Measurements from ENCODE around the gene TNKS2. TPM values are rescaled to one million over a fixed set of nuclear protein-coding genes. Genes with fewer than 3 reads are reported as not detected.

The TNKS2 gene
- total RNA-seq, 1 donor from 2014 or later: 48.2 TPM

DNA sequence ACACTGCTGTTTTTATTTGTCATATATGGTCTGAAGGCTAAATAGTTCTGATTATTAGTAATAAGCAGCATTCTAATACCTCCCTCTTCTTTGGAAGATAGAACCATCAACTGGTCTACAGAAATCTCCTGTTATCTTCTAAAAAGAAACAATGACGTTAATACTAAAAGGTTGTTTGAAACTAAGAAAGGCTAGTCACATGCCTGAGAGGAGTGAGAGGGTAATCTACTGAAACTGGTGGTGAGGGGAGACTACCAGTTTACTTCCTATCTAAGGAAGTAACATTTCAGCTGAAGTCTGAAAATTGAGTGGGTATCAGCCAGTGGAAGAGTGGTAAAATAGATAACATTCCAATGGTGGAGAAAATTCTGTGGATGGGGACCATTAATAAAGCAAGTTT is 62.7 kb downstream of the TNKS2 start:
- H3K36me3 ChIP-seq (ENCODE audit: control insufficient read depth, insufficient read depth, low read length): peaks cover 7% of the 10 kb centered on the region
- TF ChIP-seq, protein P1, sequence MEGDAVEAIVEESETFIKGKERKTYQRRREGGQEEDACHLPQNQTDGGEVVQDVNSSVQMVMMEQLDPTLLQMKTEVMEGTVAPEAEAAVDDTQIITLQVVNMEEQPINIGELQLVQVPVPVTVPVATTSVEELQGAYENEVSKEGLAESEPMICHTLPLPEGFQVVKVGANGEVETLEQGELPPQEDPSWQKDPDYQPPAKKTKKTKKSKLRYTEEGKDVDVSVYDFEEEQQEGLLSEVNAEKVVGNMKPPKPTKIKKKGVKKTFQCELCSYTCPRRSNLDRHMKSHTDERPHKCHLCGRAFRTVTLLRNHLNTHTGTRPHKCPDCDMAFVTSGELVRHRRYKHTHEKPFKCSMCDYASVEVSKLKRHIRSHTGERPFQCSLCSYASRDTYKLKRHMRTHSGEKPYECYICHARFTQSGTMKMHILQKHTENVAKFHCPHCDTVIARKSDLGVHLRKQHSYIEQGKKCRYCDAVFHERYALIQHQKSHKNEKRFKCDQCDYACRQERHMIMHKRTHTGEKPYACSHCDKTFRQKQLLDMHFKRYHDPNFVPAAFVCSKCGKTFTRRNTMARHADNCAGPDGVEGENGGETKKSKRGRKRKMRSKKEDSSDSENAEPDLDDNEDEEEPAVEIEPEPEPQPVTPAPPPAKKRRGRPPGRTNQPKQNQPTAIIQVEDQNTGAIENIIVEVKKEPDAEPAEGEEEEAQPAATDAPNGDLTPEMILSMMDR (IDR thresholded peaks at IDR 0.05; ENCODE audit: insufficient read depth, low read length, severe bottlenecking): no peak
- no peak overlapping the region for H3K4me3 ChIP-seq (ENCODE audit: low read depth, low read length)
- H3K27me3 ChIP-seq (ENCODE audit: control insufficient read depth, insufficient read depth, low read length): no peaks in the 10 kb centered on the region
- DNase-seq (ENCODE audit: low read depth): no peak
- FAIRE-seq: no peak

DNA sequence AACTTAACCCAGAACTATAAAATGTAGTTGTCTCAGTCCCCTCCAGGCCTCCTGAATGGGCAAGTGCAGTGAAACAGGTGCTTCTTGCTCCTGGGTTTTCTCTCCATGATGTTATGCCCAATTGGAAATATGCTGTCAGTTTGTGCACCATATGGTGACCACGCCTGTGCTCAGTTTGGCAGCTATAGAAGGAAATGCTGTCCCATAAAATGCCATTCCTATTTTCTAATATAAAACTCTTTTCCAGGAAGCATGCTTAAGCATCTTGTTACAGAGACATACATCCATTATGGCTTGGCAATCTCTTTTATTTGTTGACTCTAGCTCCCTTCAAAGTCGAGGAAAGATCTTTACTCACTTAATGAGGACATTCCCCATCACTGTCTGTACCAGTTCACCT is 65.9 kb downstream of the TNKS2 start:
- H3K27me3 ChIP-seq (ENCODE audit: control insufficient read depth, insufficient read depth, low read length): no peaks in the 10 kb centered on the region
- H3K36me3 ChIP-seq (ENCODE audit: control insufficient read depth, insufficient read depth, low read length): peaks cover 5% of the 10 kb centered on the region
- no peak for FAIRE-seq
- no peak overlapping the region for H3K4me3 ChIP-seq (ENCODE audit: low read depth, low read length)
- no peak for DNase-seq (ENCODE audit: low read depth)
- TF ChIP-seq, protein P1 (IDR thresholded peaks at IDR 0.05; ENCODE audit: insufficient read depth, low read length, severe bottlenecking): no peak

DNA sequence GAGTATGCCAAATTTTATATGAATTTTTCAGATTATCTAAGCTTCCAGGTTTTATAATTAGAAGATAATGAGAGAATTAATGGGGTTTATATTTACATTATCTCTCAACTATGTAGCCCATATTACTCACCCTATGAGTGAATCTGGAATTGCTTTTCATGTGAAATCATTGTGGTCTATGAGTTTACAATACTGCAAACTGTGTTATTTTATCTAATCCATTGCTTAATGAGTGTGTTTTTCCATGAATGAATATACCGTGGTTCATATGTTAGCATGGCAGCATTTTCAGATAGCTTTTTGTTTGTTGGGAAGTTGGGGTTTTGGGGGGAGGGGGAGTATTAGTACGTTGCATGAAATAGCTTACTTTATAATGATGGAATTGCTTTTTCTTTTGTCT is 66.5 kb downstream of the TNKS2 start:
- DNase-seq (ENCODE audit: low read depth) (no peak), FAIRE-seq (no peak)
- no peak overlapping the region for H3K4me3 ChIP-seq (ENCODE audit: low read depth, low read length)
- TF ChIP-seq, protein P1 (IDR thresholded peaks at IDR 0.05; ENCODE audit: insufficient read depth, low read length, severe bottlenecking): no peak
- H3K27me3 ChIP-seq (ENCODE audit: control insufficient read depth, insufficient read depth, low read length): no peaks in the 10 kb centered on the region
- peaks cover 3% of the 10 kb centered on the region for H3K36me3 ChIP-seq (ENCODE audit: control insufficient read depth, insufficient read depth, low read length)

DNA sequence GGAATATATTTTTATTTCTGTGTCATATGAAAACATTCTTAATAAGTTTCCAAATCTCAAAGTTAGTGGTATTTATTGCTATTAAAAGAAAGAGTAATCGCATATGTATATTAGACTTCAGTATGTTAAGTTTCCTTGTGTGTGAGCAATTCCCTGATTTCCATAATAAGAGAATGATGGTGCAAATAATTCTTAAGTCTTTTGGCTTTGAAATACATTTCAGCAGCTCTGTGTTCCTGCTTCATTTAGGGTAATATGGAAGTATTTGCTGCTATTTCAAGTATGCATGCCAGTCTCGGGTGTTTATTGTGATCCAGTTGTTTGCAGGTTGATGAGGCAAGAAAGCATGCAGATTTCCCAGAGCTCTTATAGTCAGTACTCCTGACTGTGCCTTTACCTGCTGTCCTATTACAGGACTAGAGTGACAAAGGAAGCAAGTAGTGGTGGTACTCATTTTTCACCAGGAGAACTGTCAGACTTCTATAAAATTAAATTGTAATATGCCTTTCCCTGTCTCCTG is 67.4 kb downstream of the TNKS2 start:
- Histone ChIP-seq H3K4me3 (ENCODE audit: low read depth, low read length) (no peak overlapping the region), H3K36me3 (ENCODE audit: control insufficient read depth, insufficient read depth, low read length) (peaks cover 2% of the 10 kb centered on the region), H3K27me3 (ENCODE audit: control insufficient read depth, insufficient read depth, low read length) (no peaks in the 10 kb centered on the region)
- DNase-seq (ENCODE audit: low read depth) (no peak), FAIRE-seq (no peak)
- TF ChIP-seq, protein P1 (IDR thresholded peaks at IDR 0.05; ENCODE audit: insufficient read depth, low read length, severe bottlenecking): no peak

DNA sequence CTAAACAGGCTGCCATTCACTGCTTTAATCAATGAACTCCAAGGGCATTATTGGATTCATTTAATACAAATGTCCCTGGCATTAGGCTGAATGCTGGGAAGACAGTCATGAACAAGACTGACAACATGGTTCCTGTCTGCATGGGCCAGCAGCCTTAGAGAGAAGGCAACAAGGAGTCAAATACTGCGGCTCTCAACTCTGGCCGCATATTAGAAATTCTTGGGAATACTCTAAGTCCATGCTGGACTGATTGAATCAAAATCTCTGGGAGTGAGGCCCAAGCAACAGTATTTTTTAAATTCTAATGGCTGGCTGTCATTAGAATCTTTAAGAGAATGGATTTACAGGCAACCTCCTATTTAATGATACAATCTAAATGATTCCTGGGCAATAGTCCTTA is 76.9 kb downstream of the TNKS2 start:
- H3K4me3 ChIP-seq (ENCODE audit: low read depth, low read length): no peak overlapping the region
- FAIRE-seq (no peak), DNase-seq (ENCODE audit: low read depth) (no peak)
- H3K36me3 ChIP-seq (ENCODE audit: control insufficient read depth, insufficient read depth, low read length): no peaks in the 10 kb centered on the region
- TF ChIP-seq, protein P1 (IDR thresholded peaks at IDR 0.05; ENCODE audit: insufficient read depth, low read length, severe bottlenecking): no peak
- no peaks in the 10 kb centered on the region for H3K27me3 ChIP-seq (ENCODE audit: control insufficient read depth, insufficient read depth, low read length)

DNA sequence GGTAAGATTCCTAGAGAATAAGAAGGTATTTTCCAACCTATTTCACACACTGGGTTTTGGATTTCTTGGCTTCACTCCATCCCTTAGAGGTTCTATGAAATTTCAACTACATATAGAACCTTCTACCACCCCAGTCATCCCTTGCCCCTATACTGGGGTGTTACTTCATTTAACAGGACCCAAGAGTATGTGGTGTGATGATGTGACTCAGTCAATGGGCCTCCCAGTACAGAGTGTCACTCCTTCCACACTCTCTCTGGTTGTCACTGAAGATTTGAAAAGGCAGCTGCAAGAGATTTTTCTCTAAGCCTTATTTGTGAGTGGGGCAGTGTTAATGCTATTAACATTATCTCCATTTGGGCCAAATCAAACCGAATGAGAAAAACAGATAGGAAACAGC is 77.6 kb downstream of the TNKS2 start:
- TF ChIP-seq, protein P1 (IDR thresholded peaks at IDR 0.05; ENCODE audit: insufficient read depth, low read length, severe bottlenecking): no peak
- H3K27me3 ChIP-seq (ENCODE audit: control insufficient read depth, insufficient read depth, low read length): no peaks in the 10 kb centered on the region
- FAIRE-seq: no peak
- H3K4me3 ChIP-seq (ENCODE audit: low read depth, low read length): no peak overlapping the region
- no peak for DNase-seq (ENCODE audit: low read depth)
- no peaks in the 10 kb centered on the region for H3K36me3 ChIP-seq (ENCODE audit: control insufficient read depth, insufficient read depth, low read length)

Measured in bronchial epithelial cell (primary cell).